K562 (cell line): ENCODE results near the gene DMGDH. TPM values are rescaled to one million over a fixed set of nuclear protein-coding genes. Genes with fewer than 3 reads are reported as not detected.

Source experiments
- ATAC-seq: fragments of 200-7000 bp; cut with Tn5 transposase; 3 replicates; pipeline ENCODE4 v1.9.1; 2020; ENCODE audit warnings: moderate library complexity
- BruUV-seq: library from RNA; stranded (reverse); fragments of 400-500 nt; replicated peaks from 2 replicates; lab custom pipeline; 2021; lab: Mats Ljungman, UMichigan
- CTCF ChIA-PET: fragments of 300-600 bp; formaldehyde crosslinking; extraction: SDS; loops from one replicate; lab custom pipeline; 2021; ENCODE audit warnings: low intra/inter-chr PET ratio; lab: Yijun Ruan, JAX
- POLR2A ChIA-PET: fragments of 300-600, 350-650 bp; sonication (Branson Sonifier 250); formaldehyde crosslinking; extraction: SDS; loops from one replicate; lab custom pipeline; 2021; ENCODE audit warnings: antibody characterized with exemption, inconsistent platforms; lab: Yijun Ruan, JAX
- DNase-seq, 4 experiments: peaks; one replicate each; pipeline versions ENCODE4 v3.0.0 to v3.0.0-alpha.2; 2011 to 2018; ENCODE audit warnings: low spot score in 3 of 4, mixed read lengths in 3 of 4; ENCODE audit errors: extremely low read depth in 1 of 4
- FAIRE-seq: peaks from 2 replicates; lab custom pipeline; 2011; peaks lifted over from hg19 to GRCh38; lab: Jason Lieb, UNC
- H2AFZ ChIP-seq: 2 replicates; pipeline ENCODE4 v1.6.0; 2011; ENCODE audit warnings: low read depth, low read length, control low read depth, inconsistent platforms
- H3K27ac ChIP-seq: fragments of 200-600 bp; 3 replicates; pipeline ENCODE4 v1.8.0; 2011; ENCODE audit warnings: low read depth, mild to moderate bottlenecking, control low read depth, inconsistent platforms, low read length, moderate library complexity, mixed read lengths; ENCODE audit errors: extremely low read depth
- H3K27me3 ChIP-seq, 2 experiments: fragments of 300-600 bp in 1 of 2; 2 replicates in 1 of 2; 3 replicates in 1 of 2; pipeline versions ENCODE4 v1.6.0 to v1.8.0; 2011; ENCODE audit warnings: inconsistent platforms in 2 of 2, low read length in 2 of 2, mild to moderate bottlenecking in 1 of 2, mixed read lengths in 1 of 2, moderate library complexity in 1 of 2; ENCODE audit not compliant: control insufficient read depth in 2 of 2, insufficient read depth in 2 of 2
- H3K36me3 ChIP-seq: fragments of 300-600 bp; 3 replicates; pipeline ENCODE4 v1.8.0; 2011; ENCODE audit warnings: mild to moderate bottlenecking, low read length, inconsistent platforms; ENCODE audit not compliant: control insufficient read depth, insufficient read depth
- H3K4me1 ChIP-seq, 2 experiments: fragments of 200-600 bp in 1 of 2; replicated peaks in 1 of 2; 2 replicates in 1 of 2; 3 replicates in 1 of 2; pipeline versions ENCODE4 v1.5.1 to v1.8.0; 2011; ENCODE audit warnings: inconsistent platforms in 2 of 2, low read length in 2 of 2, mild to moderate bottlenecking in 1 of 2, mixed read lengths in 1 of 2, moderate library complexity in 1 of 2; ENCODE audit not compliant: control insufficient read depth in 2 of 2, insufficient read depth in 2 of 2
- H3K4me2 ChIP-seq: 2 replicates; pipeline ENCODE4 v1.6.1; 2011; ENCODE audit warnings: low read length, control low read depth, inconsistent platforms, mixed read lengths; ENCODE audit not compliant: insufficient read depth
- H3K4me3 ChIP-seq: fragments of 200-600 bp; sonication (generic), shearing (Covaris generic); 2 replicates; pipeline ENCODE4 v1.5.1; 2016; ENCODE audit warnings: control low read depth, inconsistent platforms
- H3K79me2 ChIP-seq: fragments of 200-600 bp; 3 replicates; pipeline ENCODE4 v1.8.0; 2011; ENCODE audit warnings: low read length, inconsistent platforms; ENCODE audit not compliant: control insufficient read depth, insufficient read depth
- H3K9ac ChIP-seq, 2 experiments: 2 replicates each; pipeline versions ENCODE4 v1.6.0 to v1.6.1; 2011; ENCODE audit warnings: low read depth in 2 of 2, low read length in 2 of 2, control low read depth in 1 of 2, inconsistent platforms in 1 of 2, mild to moderate bottlenecking in 1 of 2, mixed read lengths in 1 of 2; ENCODE audit not compliant: insufficient read depth in 1 of 2
- H3K9me1 ChIP-seq: one replicate; pipeline ENCODE4 v1.6.0; 2011; ENCODE audit warnings: inconsistent platforms, mild to moderate bottlenecking, low read length, moderate library complexity; ENCODE audit not compliant: control insufficient read depth, insufficient read depth
- H3K9me3 ChIP-seq: replicated peaks from 2 replicates; pipeline ENCODE4 v1.5.1; 2011; ENCODE audit warnings: low read depth, low read length, inconsistent platforms; ENCODE audit not compliant: control insufficient read depth, insufficient read depth
- H4K20me1 ChIP-seq: replicated peaks from 2 replicates; pipeline ENCODE4 v1.6.1; 2011; ENCODE audit warnings: low read length, inconsistent platforms, mixed read lengths; ENCODE audit not compliant: control insufficient read depth, insufficient read depth
- BRF1 ChIP-seq: IDR thresholded peaks from 3 replicates; pipeline ENCODE4 v1.6.1; 2011; ENCODE audit warnings: borderline replicate concordance, mild to moderate bottlenecking; ENCODE audit not compliant: insufficient read length; ENCODE audit errors: extremely low read depth
- CBX1 ChIP-seq: sonication (generic); IDR thresholded peaks from 2 replicates; pipeline ENCODE4 v1.6.1; 2016; ENCODE audit warnings: antibody characterized with exemption, low read depth, mild to moderate bottlenecking
- CBX5 ChIP-seq: IDR thresholded peaks from 2 replicates; pipeline ENCODE4 v1.6.1; 2014; ENCODE audit warnings: low read depth, borderline replicate concordance
- EGR1 ChIP-seq: fragments of 450-650 bp; conservative IDR thresholded peaks from 2 replicates; pipeline ENCODE4 v1.6.1; 2017; ENCODE audit warnings: mild to moderate bottlenecking
- ELF1 ChIP-seq: fragments of 200-800 bp; sonication (Bioruptor generic); IDR thresholded peaks from 2 replicates; pipeline ENCODE4 v1.6.1; 2016; ENCODE audit warnings: missing genetic modification characterization, missing compliant biosample characterization
- LCOR ChIP-seq: sonication (generic); formaldehyde crosslinking; IDR thresholded peaks from 2 replicates; pipeline ENCODE4 v1.8.0; 2022; ENCODE audit warnings: mild to moderate bottlenecking, missing genetic modification reagents
- MIER1 ChIP-seq: fragments of 450-650 bp; IDR thresholded peaks from 2 replicates; pipeline ENCODE4 v1.6.1; 2016; ENCODE audit warnings: antibody characterized with exemption, mild to moderate bottlenecking, low read depth
- NEUROD1 ChIP-seq: fragments of 150-350 bp; IDR thresholded peaks from 2 replicates; pipeline ENCODE4 v1.6.1; 2014; ENCODE audit warnings: borderline replicate concordance, low read length, low read depth; ENCODE audit not compliant: partially characterized antibody
- NR2F6 ChIP-seq: fragments of 450-650 bp; formaldehyde crosslinking; IDR thresholded peaks from 2 replicates; pipeline ENCODE4 v1.4.0; 2020; ENCODE audit warnings: mild to moderate bottlenecking
- PHTF2 ChIP-seq: fragments of 250-450 bp; sonication (Bioruptor Pico); IDR thresholded peaks from 2 replicates; pipeline ENCODE4 v1.5.0; 2021; ENCODE audit warnings: mild to moderate bottlenecking
- PYGO2 ChIP-seq: fragments of 450-650 bp; IDR thresholded peaks from 2 replicates; pipeline ENCODE4 v1.6.1; 2016; ENCODE audit warnings: mild to moderate bottlenecking, missing genetic modification characterization, moderate library complexity, missing compliant biosample characterization
- RBM15 ChIP-seq: fragments of 200-400 bp; formaldehyde crosslinking; IDR thresholded peaks from 2 replicates; pipeline ENCODE4 v1.6.1; 2018; ENCODE audit warnings: mild to moderate bottlenecking, low read length, moderate library complexity; ENCODE audit not compliant: insufficient read depth
- RERE ChIP-seq: sonication (generic); formaldehyde crosslinking; IDR thresholded peaks from 2 replicates; pipeline ENCODE4 v1.8.0; 2023; ENCODE audit warnings: missing genetic modification reagents, mild to moderate bottlenecking, borderline replicate concordance
- RFX1 ChIP-seq: fragments of 450-650 bp; IDR thresholded peaks from 2 replicates; pipeline ENCODE4 v1.6.1; 2016; ENCODE audit warnings: mild to moderate bottlenecking, moderate library complexity
- ZNF12 ChIP-seq: sonication (generic); formaldehyde crosslinking; IDR thresholded peaks from 2 replicates; pipeline ENCODE4 v1.4.0; 2020; ENCODE audit warnings: mild to moderate bottlenecking, missing genetic modification reagents
- WGBS: fragments of 100-300 bp; shearing (Covaris generic); methylation state at CpG from one replicate; pipeline ENCODE4 v1.1.6; 2016; ENCODE audit warnings: low coverage, mixed read lengths; ENCODE audit not compliant: insufficient coverage; ENCODE audit errors: missing lambda C conversion rate; 5-methylcytosine and 5-hydroxymethylcytosine counted together
- in situ Hi-C: fragments of 300-500 bp; cut with MboI; formaldehyde crosslinking; loops from 4 replicates; pipeline ENCODE4 v1.15.0; 2018; ENCODE audit warnings: inconsistent platforms, mixed read lengths
- intact Hi-C: fragments of 100-400 bp; cut with micrococcal nuclease; formaldehyde crosslinking; loops from 2 replicates; pipeline ENCODE4 v1.14.2; 2022
- polyA plus RNA-seq, 8 experiments: library from polyadenylated mRNA; depleted of rRNA in 4 of 8; stranded (reverse) in 5 of 8; unstranded in 3 of 8; fragments of >200 nt; fragmentation: Nextera tagmentation in 2 of 8; fragmentation: Illumina TruSeq in 1 of 8; extraction: Ambion mirVana in 2 of 8; extraction: Trizol in 1 of 8; gene quantifications; 2 replicates each; pipeline versions ENCODE4 v1.2.1 to v1.2.3, GENCODE V29; 2011 to 2014; ENCODE audit warnings: inconsistent platforms in 1 of 8, missing spikeins in 1 of 8
- total RNA-seq, 7 experiments: library from RNA; depleted of rRNA in 6 of 7; stranded (reverse); fragments of >200 nt in 6 of 7; fragmentation: Illumina TruSeq in 2 of 7; extraction: Trizol in 2 of 7; gene quantifications; 2 replicates each; pipeline versions ENCODE4 v1.2.1 to v1.2.3, GENCODE V29; 2011 to 2021; ENCODE audit warnings: low replicate concordance in 1 of 7

The DMGDH gene
- total and polyA plus RNA-seq, 9 of the 15 experiments (the other 6 are each of a cell fraction or from before 2014, with no cell fraction given): 0.13 to 0.58 TPM; not detected in 7

- H3K4me1 ChIP-seq: peaks cover 0 to 11% of the 10 kb centered on the region in 2 experiments; a peak in 3 of 5 replicates
- WGBS: 1% methylated on average over 8 of the region's 8 CpGs
- no peaks in the 10 kb centered on the region for H3K36me3 ChIP-seq
- ATAC-seq (no peak), FAIRE-seq (no peak), DNase-seq (no peak)
- H3K9ac ChIP-seq: no peak overlapping the region
- CTCF ChIA-PET: interaction anchor here (1.4 to 2.2 kb wide), 2 partner anchors 84 to 88 kb away, joined by 5 to 19 read pairs; no protein-coding TSS in a partner anchor
- H3K79me2 ChIP-seq: no peaks in the 10 kb centered on the region
- no TSS peak for BruUV-seq
- intact Hi-C loops (no loop called here), in situ Hi-C loops (no loop called here)
- POLR2A ChIA-PET: no interaction called here
- H4K20me1 ChIP-seq: no peaks in the 10 kb centered on the region
- no peaks in the 10 kb centered on the region for H3K9me3 ChIP-seq
- no peak overlapping the region for H3K4me3 ChIP-seq
- no peak overlapping the region for H2AFZ ChIP-seq
- TF ChIP-seq LCOR (CRISPR knock-in tag): no peak
- TF ChIP-seq CBX1: no peak
- TF ChIP-seq NR2F6 (CRISPR knock-in tag): no peak
- no peak for TF ChIP-seq NEUROD1
- TF ChIP-seq RERE (CRISPR knock-in tag): no peak
- no peak for TF ChIP-seq BRF1
- TF ChIP-seq ELF1 (tag): no peak
- no peak for TF ChIP-seq MIER1
- no peak for TF ChIP-seq EGR1
- TF ChIP-seq PYGO2 (tag): no peak
- TF ChIP-seq PHTF2 (CRISPR knock-in tag): no peak
- TF ChIP-seq RBM15: no peak
- TF ChIP-seq RFX1: no peak
- TF ChIP-seq ZNF12 (CRISPR knock-in tag): no peak
- no peak for TF ChIP-seq CBX5
- no peak overlapping the region for H3K27ac ChIP-seq
- no peak overlapping the region for H3K4me2 ChIP-seq
- H3K27me3 ChIP-seq: peaks cover 24 to 34% of the 10 kb centered on the region in 2 experiments
- H3K9me1 ChIP-seq: no peaks in the 10 kb centered on the region
Observed at GRCh38 chr5:79108792-79109191, 39.3 kb upstream of the DMGDH start.
